Neural progenitor cell (in vitro differentiated cells): Measurements from ENCODE around the gene USP48. TPM values are rescaled to one million over a fixed set of nuclear protein-coding genes. Genes with fewer than 3 reads are reported as not detected.

Experiments
- DNase-seq: peaks from one replicate; pipeline ENCODE4 v3.0.0-alpha.2; 2016; ENCODE audit warnings: low spot score
- H2AFZ ChIP-seq: fragments of 200-600 bp; sonication (generic); replicated peaks from 2 replicates; pipeline ENCODE4 v1.6.1; 2016; ENCODE audit warnings: antibody characterized with exemption
- H3F3A ChIP-seq: fragments of 200-600 bp; sonication (generic); 2 replicates; pipeline ENCODE4 v1.6.1; 2016; ENCODE audit warnings: antibody characterized with exemption, low read depth
- H3K27ac ChIP-seq: fragments of 200-600 bp; sonication (generic); 2 replicates; pipeline ENCODE4 v1.5.1; 2016; ENCODE audit warnings: mild to moderate bottlenecking
- H3K27me3 ChIP-seq: fragments of 200-600 bp; sonication (generic); 2 replicates; pipeline ENCODE4 v1.6.1; 2016; ENCODE audit warnings: mild to moderate bottlenecking, moderate library complexity
- H3K36me3 ChIP-seq: fragments of 200-600 bp; sonication (generic); 2 replicates; pipeline ENCODE4 v1.5.1; 2016
- H3K4me1 ChIP-seq: fragments of 200-600 bp; sonication (generic); 2 replicates; pipeline ENCODE4 v1.6.1; 2016; ENCODE audit warnings: mixed run types
- H3K4me2 ChIP-seq: fragments of 200-600 bp; sonication (generic); 2 replicates; pipeline ENCODE4 v1.6.1; 2016
- H3K4me3 ChIP-seq: fragments of 200-600 bp; sonication (generic); 2 replicates; pipeline ENCODE4 v1.5.1; 2016
- H3K79me2 ChIP-seq: fragments of 200-600 bp; sonication (generic); 2 replicates; pipeline ENCODE4 v1.6.1; 2016; ENCODE audit warnings: low read depth
- H3K9ac ChIP-seq: fragments of 200-600 bp; sonication (generic); 2 replicates; pipeline ENCODE4 v1.6.1; 2016
- H3K9me3 ChIP-seq: fragments of 200-600 bp; sonication (generic); 2 replicates; pipeline ENCODE4 v1.5.1; 2016; ENCODE audit warnings: low read depth
- H4K20me1 ChIP-seq: fragments of 200-600 bp; sonication (generic); 2 replicates; pipeline ENCODE4 v1.6.1; 2016; ENCODE audit warnings: low read depth
- H3K27ac Mint-ChIP-seq: 3 replicates; pipeline ENCODE4 v1.8.0; 2021; ENCODE audit warnings: mixed read lengths
- H3K27me3 Mint-ChIP-seq: 2 replicates; pipeline ENCODE4 v1.8.0; 2022; ENCODE audit warnings: low read depth, mild to moderate bottlenecking, inconsistent platforms, moderate library complexity, mixed read lengths; ENCODE audit not compliant: insufficient read depth
- H3K36me3 Mint-ChIP-seq: 3 replicates; pipeline ENCODE4 v1.8.0; 2021; ENCODE audit warnings: mixed read lengths
- H3K4me1 Mint-ChIP-seq: 3 replicates; pipeline ENCODE4 v1.8.0; 2021; ENCODE audit warnings: mixed read lengths
- H3K4me3 Mint-ChIP-seq: 3 replicates; pipeline ENCODE4 v1.8.0; 2021; ENCODE audit warnings: mild to moderate bottlenecking, moderate library complexity, mixed read lengths
- H3K9me3 Mint-ChIP-seq: 3 replicates; pipeline ENCODE4 v1.8.0; 2020; ENCODE audit warnings: mixed read lengths
- CTCF ChIP-seq: fragments of 200-600 bp; sonication (generic); IDR thresholded peaks from 2 replicates; pipeline ENCODE4 v1.5.1; 2017; ENCODE audit warnings: antibody characterized with exemption, mild to moderate bottlenecking
- EZH2 ChIP-seq: fragments of 200-600 bp; sonication (generic); IDR thresholded peaks from 2 replicates; pipeline ENCODE4 v1.6.1; 2017; ENCODE audit warnings: antibody characterized with exemption, mild to moderate bottlenecking, moderate library complexity
- EZH2phosphoT487 ChIP-seq: fragments of 200-600 bp; sonication (generic); IDR thresholded peaks from 2 replicates; pipeline ENCODE4 v1.6.1; 2017; ENCODE audit warnings: antibody characterized with exemption
- total RNA-seq: library from RNA; depleted of rRNA; stranded (reverse); fragments of >200 nt; gene quantifications from 2 replicates; pipeline ENCODE4 v1.2.3, GENCODE V29; 2015; ENCODE audit warnings: low replicate concordance

USP48 gene
- total RNA-seq, 1 donor from 2014 or later: 50.3 TPM

GRCh38 chr1:21652101-21652936 lies 130.6 kb downstream of the USP48 start:
- Histone ChIP-seq H3K4me2 (peak overlapping the region; percentile 68), H3K4me3 (peak overlapping the region; percentile 39), H3K27ac (no peak overlapping the region), H3K4me1 (peaks cover 14% of the 10 kb centered on the region), H3K79me2 (no peaks in the 10 kb centered on the region), H4K20me1 (peaks cover 21% of the 10 kb centered on the region), H3K9ac (no peak overlapping the region), H2AFZ (no peak overlapping the region), H3K27me3 (peaks cover 44% of the 10 kb centered on the region), H3K9me3 (no peaks in the 10 kb centered on the region), H3K36me3 (no peaks in the 10 kb centered on the region), H3F3A (peaks cover 23% of the 10 kb centered on the region)
- DNase-seq: peak; percentile 30
- H3K4me3 Mint-ChIP-seq: peak overlapping the region; percentile 83
- peaks cover 15% of the 10 kb centered on the region for H3K4me1 Mint-ChIP-seq
- H3K9me3 Mint-ChIP-seq: no peaks in the 10 kb centered on the region
- TF ChIP-seq CTCF: no peak
- TF ChIP-seq EZH2: peak; percentile 24
- no peak for TF ChIP-seq EZH2phosphoT487
- H3K27me3 Mint-ChIP-seq: peaks cover 44% of the 10 kb centered on the region
- H3K27ac Mint-ChIP-seq: no peak overlapping the region
- H3K36me3 Mint-ChIP-seq: no peaks in the 10 kb centered on the region

- Histone ChIP-seq H3K27me3 (peaks cover 44% of the 10 kb centered on the region), H3K4me1 (peaks cover 14% of the 10 kb centered on the region), H3F3A (peaks cover 23% of the 10 kb centered on the region), H3K4me3 (peak overlapping the region; percentile 41), H3K9ac (no peak overlapping the region), H3K36me3 (no peaks in the 10 kb centered on the region), H3K27ac (no peak overlapping the region), H4K20me1 (peaks cover 17% of the 10 kb centered on the region), H3K4me2 (peak overlapping the region; percentile 82), H3K9me3 (no peaks in the 10 kb centered on the region), H2AFZ (no peak overlapping the region), H3K79me2 (no peaks in the 10 kb centered on the region)
- no peak for TF ChIP-seq EZH2phosphoT487
- no peak for TF ChIP-seq EZH2
- TF ChIP-seq CTCF: no peak
- Mint-ChIP-seq H3K9me3 (no peaks in the 10 kb centered on the region), H3K4me1 (peaks cover 15% of the 10 kb centered on the region), H3K36me3 (no peaks in the 10 kb centered on the region), H3K27me3 (peaks cover 44% of the 10 kb centered on the region), H3K27ac (peak overlapping the region; percentile 55), H3K4me3 (peak overlapping the region; percentile 91)
- peak; percentile 90 for DNase-seq
Measured at GRCh38 chr1:21651214-21652042, 131.5 kb downstream of the USP48 start.

GRCh38 chr1:21650400-21650799 lies 132.5 kb downstream of the USP48 start:
- H3K36me3 Mint-ChIP-seq: no peaks in the 10 kb centered on the region
- peaks cover 17% of the 10 kb centered on the region for H4K20me1 ChIP-seq
- H3K9me3 ChIP-seq: no peaks in the 10 kb centered on the region
- H3K27ac Mint-ChIP-seq: no peak overlapping the region
- H3K79me2 ChIP-seq: no peaks in the 10 kb centered on the region
- H3K27me3 ChIP-seq: peaks cover 44% of the 10 kb centered on the region
- H3K9ac ChIP-seq: no peak overlapping the region
- no peaks in the 10 kb centered on the region for H3K36me3 ChIP-seq
- no peak for TF ChIP-seq EZH2phosphoT487
- no peak for TF ChIP-seq CTCF
- no peak for TF ChIP-seq EZH2
- H3F3A ChIP-seq: peaks cover 23% of the 10 kb centered on the region
- no peak overlapping the region for H3K27ac ChIP-seq
- peaks cover 37% of the 10 kb centered on the region for H3K27me3 Mint-ChIP-seq
- H3K4me1 Mint-ChIP-seq: peaks cover 15% of the 10 kb centered on the region
- no peak overlapping the region for H2AFZ ChIP-seq
- no peak for DNase-seq
- H3K4me3 ChIP-seq: no peak overlapping the region
- H3K4me1 ChIP-seq: peaks cover 14% of the 10 kb centered on the region
- peak overlapping the region; percentile 91 for H3K4me3 Mint-ChIP-seq
- no peak overlapping the region for H3K4me2 ChIP-seq
- no peaks in the 10 kb centered on the region for H3K9me3 Mint-ChIP-seq
